DMS114 treated with DMSO at 0.1 percent for 48 hours (cell line): ENCODE measurements around the gene RFX4.

Experiments
- DNase-seq: peaks from one replicate; lab custom pipeline; 2025; ENCODE audit not compliant: unreplicated experiment; lab: John Stamatoyannopoulos, UW

Gene RFX4

DNA sequence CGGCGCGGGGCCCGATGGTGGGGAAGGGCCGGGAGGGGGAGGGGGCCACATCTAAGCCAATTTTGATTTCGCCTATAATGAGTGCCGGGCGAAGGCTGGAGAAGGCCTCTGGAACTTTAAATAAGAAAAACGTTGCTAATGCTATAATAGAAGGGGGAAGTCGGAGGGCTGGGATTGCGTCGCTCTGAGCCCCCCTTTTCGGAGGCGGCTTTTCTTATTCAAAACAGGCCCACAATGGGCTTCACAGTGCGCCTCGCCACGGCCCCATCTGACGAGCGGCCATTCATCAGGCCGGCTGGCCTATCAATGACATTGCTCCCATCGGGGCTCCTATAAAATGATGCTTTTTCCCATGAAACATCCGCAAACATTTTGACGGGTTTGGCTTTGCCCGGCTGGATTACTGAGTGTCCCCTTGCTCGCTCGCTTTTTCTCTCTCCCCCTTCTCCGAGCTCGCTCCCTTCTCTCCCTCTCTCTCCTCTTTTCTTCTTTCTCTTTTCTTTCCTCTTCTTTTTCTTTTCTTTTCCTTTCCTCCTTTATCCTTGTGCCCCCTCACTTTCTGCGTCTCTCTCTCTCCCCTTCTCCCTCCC lies at the start of gene RFX4:
TSS of gene RFX4 (plus strand) at position 364 of the 590 bp plus-strand sequence. CDS start 317 bp downstream, outside the sequence.
- DNase-seq, result no peak

DNA sequence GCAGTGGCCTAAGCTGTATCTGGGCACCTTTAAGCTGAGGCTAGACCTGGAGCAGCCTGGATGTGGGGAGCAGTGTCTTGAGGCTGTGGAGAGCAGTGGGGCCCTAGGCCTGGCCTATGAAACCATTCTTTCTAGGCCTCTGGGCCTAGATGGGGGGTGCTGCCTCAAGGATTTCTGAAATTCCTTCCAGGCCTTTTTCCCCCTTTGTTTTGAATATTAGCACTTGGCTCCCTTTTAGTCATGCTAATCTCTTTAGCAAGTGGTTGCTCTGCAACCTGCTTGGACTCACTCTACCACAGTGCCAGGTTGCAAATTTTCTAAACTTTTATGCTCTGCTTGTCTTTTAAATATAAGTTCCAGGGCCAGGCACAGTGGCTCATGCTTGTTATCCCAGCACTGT lies 41.6 kb upstream of the RFX4 start:
- no peak for DNase-seq

- no peak for DNase-seq
Measured at GRCh38 chr12:106551410-106551809, 31.4 kb upstream of the RFX4 start.

- no peak for DNase-seq
Measured at GRCh38 chr12:106552228-106552627, 30.6 kb upstream of the RFX4 start.

GRCh38 chr12:106564678-106565329 lies 18.0 kb upstream of the RFX4 start:
- DNase-seq, result no peak

- no peak for DNase-seq
Measured at GRCh38 chr12:106566771-106567170, 16.0 kb upstream of the RFX4 start.

- DNase-seq, result no peak
Measured at GRCh38 chr12:106573239-106573638, 9.6 kb upstream of the RFX4 start.

GRCh38 chr12:106576848-106577247 lies 6.0 kb upstream of the RFX4 start:
- DNase-seq, result no peak

DNA sequence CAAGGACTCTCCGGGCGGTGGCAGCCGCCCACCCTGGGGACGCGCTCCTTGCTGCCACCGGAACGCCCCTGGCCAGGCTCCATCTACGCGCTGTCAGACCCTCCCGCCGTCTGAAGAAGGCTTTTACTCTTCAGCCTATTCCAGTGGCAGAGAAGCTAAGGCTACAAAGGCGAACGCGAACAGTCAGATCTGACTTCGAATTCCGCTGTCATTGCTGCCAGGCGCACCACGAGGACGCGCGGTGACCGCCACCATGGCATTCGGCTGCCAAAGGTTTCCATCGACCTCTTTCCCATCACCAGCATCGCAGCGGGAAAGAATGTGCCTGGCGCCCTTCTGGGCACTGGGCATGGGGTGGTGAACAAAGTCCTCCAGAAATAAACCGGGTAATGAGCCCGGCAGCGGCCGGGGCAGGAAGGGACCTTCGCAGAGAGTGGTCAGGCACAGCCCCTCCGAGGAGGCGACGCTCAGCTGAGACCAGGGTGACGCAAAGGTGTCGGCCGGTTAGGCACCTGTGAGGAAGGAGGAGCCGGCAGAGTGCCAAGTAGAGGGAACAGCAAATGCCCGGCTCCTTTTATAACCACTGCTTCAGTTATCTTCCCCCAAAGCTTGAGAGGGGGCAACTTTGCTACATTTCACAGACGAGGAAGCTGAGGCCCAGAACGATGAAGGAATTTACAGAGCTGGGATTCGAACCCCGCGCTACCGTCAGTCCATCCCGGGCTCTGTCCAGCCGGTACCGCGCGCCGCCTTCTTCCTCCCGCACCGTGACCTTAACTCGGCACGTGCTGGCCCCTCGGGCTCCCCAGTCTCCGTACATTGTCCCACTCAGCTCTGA lies 1.9 kb upstream of the RFX4 start:
- DNase-seq, result no peak

- no peak for DNase-seq
Measured at GRCh38 chr12:106581543-106582248, 1.1 kb upstream of the RFX4 start.

GRCh38 chr12:106582249-106582591 lies 584 bp upstream of the RFX4 start:
- no peak for DNase-seq

GRCh38 chr12:106583242-106584103 lies 669 bp downstream of the RFX4 start:
- peak; percentile 27 for DNase-seq

- no peak for DNase-seq
Measured at GRCh38 chr12:106584104-106585064, 1.6 kb downstream of the RFX4 start.

DNA sequence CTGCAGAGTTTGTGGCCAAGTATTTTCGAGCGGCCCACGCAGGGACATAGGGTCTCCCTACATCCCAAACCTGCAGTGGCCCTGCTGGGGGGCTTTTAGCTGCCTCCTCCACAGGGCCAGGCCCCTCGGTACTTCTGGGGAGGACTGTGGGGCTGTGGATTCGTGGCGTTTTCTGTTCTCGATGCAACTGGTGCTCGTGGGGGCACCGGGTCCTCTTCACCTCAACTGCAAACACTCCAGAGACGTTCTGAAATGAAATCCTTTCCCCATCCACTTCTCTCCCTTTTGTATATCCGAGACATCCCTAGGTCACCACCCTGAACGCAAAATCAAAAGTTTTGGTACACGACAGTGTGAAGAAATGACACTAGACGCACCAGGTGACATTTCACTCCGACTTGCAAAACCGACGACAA lies 2.3 kb downstream of the RFX4 start:
- no peak for DNase-seq

GRCh38 chr12:106585521-106586277 lies 2.9 kb downstream of the RFX4 start:
- no peak for DNase-seq

DNA sequence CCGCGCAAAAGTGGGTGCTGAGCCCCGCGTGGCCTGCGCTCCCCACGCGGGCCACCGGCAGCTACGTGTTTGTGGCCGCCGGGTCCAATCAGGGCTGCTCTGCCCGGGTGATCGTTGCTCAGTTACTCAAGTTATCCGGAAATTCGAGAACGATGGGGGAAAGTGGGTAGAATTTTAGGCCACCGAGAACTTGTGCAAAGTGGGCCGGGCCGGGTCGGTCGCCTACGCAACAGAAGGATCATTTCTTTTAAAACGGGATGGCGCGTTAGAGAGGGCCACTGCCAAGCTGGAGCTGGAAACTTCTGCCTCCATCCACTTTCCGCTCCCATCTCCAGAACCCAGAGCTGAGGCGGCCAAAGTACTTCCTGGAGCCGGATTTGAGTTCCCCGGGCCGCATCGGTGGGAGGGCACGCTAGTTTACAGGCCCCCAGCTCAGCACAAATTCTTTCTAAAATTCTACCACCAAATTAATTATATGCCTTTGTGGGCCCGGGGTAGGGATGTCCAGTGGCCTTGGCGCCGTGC lies 3.5 kb downstream of the RFX4 start:
- DNase-seq, result no peak

- DNase-seq, result no peak
Measured at GRCh38 chr12:106586803-106587684, 4.2 kb downstream of the RFX4 start.

GRCh38 chr12:106588771-106589170 lies 6.0 kb downstream of the RFX4 start:
- DNase-seq, result no peak
